HCT116 (cell line): ENCODE results near the gene WDR27. TPM values are rescaled to one million over a fixed set of nuclear protein-coding genes. Genes with fewer than 3 reads are reported as not detected.

ENCODE experiments used
- ATAC-seq: fragments of 200-7000 bp; cut with Tn5 transposase; 2 replicates; pipeline ENCODE4 v1.9.1; 2020; ENCODE audit warnings: mild to moderate bottlenecking, moderate library complexity
- BruUV-seq: library from RNA; stranded (reverse); fragments of 400-500 nt; replicated peaks from 2 replicates; lab custom pipeline; 2021; lab: Mats Ljungman, UMichigan
- CTCF ChIA-PET: fragments of 300-600 bp; sonication (Branson Sonifier 250); formaldehyde crosslinking; loops from one replicate; lab custom pipeline; 2021; ENCODE audit warnings: antibody characterized with exemption; lab: Charles Lee
- POLR2A ChIA-PET: fragments of 300-600, 350-600 bp; sonication (Branson Sonifier 250); formaldehyde crosslinking; loops from one replicate; lab custom pipeline; 2021; ENCODE audit warnings: antibody characterized with exemption; lab: Charles Lee
- RAD21 ChIA-PET, 2 experiments: fragments of 300-600 bp; sonication (Branson Sonifier 250); formaldehyde crosslinking; loops; one replicate each; lab custom pipeline; 2023; ENCODE audit warnings: low total read pairs in 2 of 2; ENCODE audit not compliant: uncharacterized antibody in 2 of 2, unreplicated experiment in 2 of 2, low non-redundant PET in 1 of 2; lab: Charles Lee
- DNase-seq: peaks from one replicate; pipeline ENCODE4 v3.0.0-alpha.2; 2010; ENCODE audit warnings: low read depth, low spot score
- H2AFZ ChIP-seq: fragments of 200-600 bp; shearing (Covaris generic), sonication (generic); 2 replicates; pipeline ENCODE4 v1.6.1; 2017; ENCODE audit warnings: low read depth, mixed run types, mixed read lengths, antibody characterized with exemption, low read length; ENCODE audit not compliant: poor library complexity, severe bottlenecking
- H3K27ac ChIP-seq: 2 replicates; pipeline ENCODE4 v1.5.1; 2012; ENCODE audit warnings: low read depth, low read length
- H3K27me3 ChIP-seq: fragments of 200-600 bp; sonication (generic); 2 replicates; pipeline ENCODE4 v1.6.1; 2016; ENCODE audit warnings: mixed run types, low read length, mixed read lengths; ENCODE audit not compliant: insufficient read depth
- H3K36me3 ChIP-seq, 2 experiments: fragments of 200-500 bp in 1 of 2; fragments of 200-600 bp in 1 of 2; sonication (Bioruptor generic) in 1 of 2; sonication (generic) in 1 of 2; 2 replicates each; pipeline versions ENCODE4 v1.5.1 to v1.6.1; 2014 to 2016; ENCODE audit warnings: low read length in 2 of 2, inconsistent platforms in 1 of 2, mixed read lengths in 1 of 2, mixed run types in 1 of 2; ENCODE audit not compliant: insufficient read depth in 2 of 2, control insufficient read depth in 1 of 2
- H3K4me1 ChIP-seq, 2 experiments: fragments of 200-600 bp in 1 of 2; sonication (generic) in 1 of 2; 2 replicates each; pipeline versions ENCODE4 v1.5.1 to v1.6.1; 2012 to 2017; ENCODE audit warnings: low read length in 2 of 2, inconsistent platforms in 1 of 2, mild to moderate bottlenecking in 1 of 2, mixed read lengths in 1 of 2, mixed run types in 1 of 2, moderate library complexity in 1 of 2; ENCODE audit not compliant: insufficient read depth in 2 of 2, control insufficient read depth in 1 of 2
- H3K4me2 ChIP-seq: fragments of 200-600 bp; sonication (generic); 2 replicates; pipeline ENCODE4 v1.6.1; 2017; ENCODE audit warnings: mixed run types, low read length, mixed read lengths
- H3K4me3 ChIP-seq, 2 experiments: fragments of 200-600 bp in 1 of 2; sonication (generic) in 1 of 2; replicated peaks in 1 of 2; 2 replicates each; pipeline ENCODE4 v1.5.1; 2011 to 2016; ENCODE audit warnings: low read length in 2 of 2, control low read depth in 1 of 2, low read depth in 1 of 2, mild to moderate bottlenecking in 1 of 2, mixed read lengths in 1 of 2, mixed run types in 1 of 2
- H3K79me2 ChIP-seq: fragments of 200-600 bp; sonication (generic); 2 replicates; pipeline ENCODE4 v1.6.1; 2017; ENCODE audit warnings: mild to moderate bottlenecking, mixed run types, low read length, moderate library complexity, mixed read lengths; ENCODE audit not compliant: insufficient read depth
- H3K9ac ChIP-seq: fragments of 200-600 bp; sonication (generic); 2 replicates; pipeline ENCODE4 v1.6.1; 2016; ENCODE audit warnings: low read length, mixed read lengths
- H3K9me2 ChIP-seq: fragments of 200-600 bp; sonication (generic), shearing (Covaris generic); 2 replicates; pipeline ENCODE4 v1.6.1; 2017; ENCODE audit warnings: mixed run types, mild to moderate bottlenecking, moderate library complexity; ENCODE audit not compliant: insufficient read depth
- H3K9me3 ChIP-seq, 2 experiments: fragments of 200-500 bp in 1 of 2; fragments of 200-600 bp in 1 of 2; sonication (Bioruptor generic) in 1 of 2; sonication (generic) in 1 of 2; 2 replicates each; pipeline ENCODE4 v1.6.1; 2014 to 2017; ENCODE audit warnings: low read length in 2 of 2, mixed read lengths in 2 of 2, inconsistent platforms in 1 of 2, low read depth in 1 of 2, mild to moderate bottlenecking in 1 of 2, mixed run types in 1 of 2, moderate library complexity in 1 of 2; ENCODE audit not compliant: control insufficient read depth in 1 of 2, insufficient read depth in 1 of 2
- H4K20me1 ChIP-seq: fragments of 200-600 bp; sonication (generic), shearing (Covaris generic); 2 replicates; pipeline ENCODE4 v1.6.1; 2017; ENCODE audit warnings: mixed run types, mild to moderate bottlenecking, moderate library complexity; ENCODE audit not compliant: insufficient read depth
- ATF3 ChIP-seq: IDR thresholded peaks from 2 replicates; pipeline ENCODE4 v1.6.1; 2012
- CBX3 ChIP-seq: IDR thresholded peaks from 2 replicates; pipeline ENCODE4 v1.6.1; 2012; ENCODE audit warnings: low read depth
- CEBPB ChIP-seq: IDR thresholded peaks from 2 replicates; pipeline ENCODE4 v1.6.1; 2012; ENCODE audit warnings: low read depth
- CTCF ChIP-seq, 3 experiments: fragments of 200-600 bp in 1 of 3; sonication (generic) in 1 of 3; IDR thresholded peaks in 2 of 3; conservative IDR thresholded peaks in 1 of 3; 2 replicates each; pipeline ENCODE4 v1.5.1; 2012 to 2017; ENCODE audit warnings: low read depth in 2 of 3, low read length in 2 of 3, antibody characterized with exemption in 1 of 3, borderline replicate concordance in 1 of 3, control low read depth in 1 of 3, mild to moderate bottlenecking in 1 of 3, mixed read lengths in 1 of 3, mixed run types in 1 of 3, moderate library complexity in 1 of 3; ENCODE audit not compliant: insufficient read depth in 1 of 3
- EGR1 ChIP-seq: IDR thresholded peaks from 2 replicates; pipeline ENCODE4 v1.6.1; 2012; ENCODE audit warnings: low read depth
- ELF1 ChIP-seq: IDR thresholded peaks from 2 replicates; pipeline ENCODE4 v1.6.1; 2012; ENCODE audit warnings: low read depth, borderline replicate concordance
- EZH2 ChIP-seq: fragments of 200-600 bp; sonication (generic); IDR thresholded peaks from 2 replicates; pipeline ENCODE4 v1.6.1; 2017; ENCODE audit warnings: antibody characterized with exemption, mixed run types
- EZH2phosphoT487 ChIP-seq: fragments of 200-600 bp; IDR thresholded peaks from 2 replicates; pipeline ENCODE4 v1.6.1; 2018; ENCODE audit warnings: antibody characterized with exemption, borderline replicate concordance
- FOSL1 ChIP-seq: IDR thresholded peaks from 2 replicates; pipeline ENCODE4 v1.6.1; 2012; ENCODE audit warnings: low read depth
- JUND ChIP-seq: IDR thresholded peaks from 2 replicates; pipeline ENCODE4 v1.6.1; 2012
- POLR2A ChIP-seq: IDR thresholded peaks from 2 replicates; pipeline ENCODE4 v1.7.0; 2011; ENCODE audit warnings: borderline replicate concordance; ENCODE audit not compliant: insufficient read depth, insufficient read length; ENCODE audit errors: extremely low read depth
- POLR2AphosphoS5 ChIP-seq: IDR thresholded peaks from 2 replicates; pipeline ENCODE4 v1.6.1; 2011; ENCODE audit warnings: mild to moderate bottlenecking, low read depth, low read length, moderate library complexity
- SP1 ChIP-seq: IDR thresholded peaks from 2 replicates; pipeline ENCODE4 v1.6.1; 2012; ENCODE audit warnings: low read depth
- YY1 ChIP-seq: IDR thresholded peaks from 2 replicates; pipeline ENCODE4 v1.6.1; 2011; ENCODE audit warnings: low read length, low read depth, moderate library complexity, mild to moderate bottlenecking; ENCODE audit not compliant: insufficient replicate concordance; ENCODE audit errors: extremely low read depth
- ZFX ChIP-seq: fragments of 450-650 bp; IDR thresholded peaks from 2 replicates; pipeline ENCODE4 v1.6.1; 2017
- ZNF274 ChIP-seq: fragments of 200-500 bp; sonication (Bioruptor generic); IDR thresholded peaks from 2 replicates; pipeline ENCODE4 v1.6.1; 2014; ENCODE audit warnings: mild to moderate bottlenecking, low read depth, low read length, inconsistent platforms
- intact Hi-C: fragments of 100-400 bp; cut with micrococcal nuclease; formaldehyde crosslinking; loops from 2 replicates; pipeline ENCODE4 v1.10.0; 2022
- total RNA-seq: library from RNA; stranded (reverse); gene quantifications from one replicate; pipeline ENCODE4 v1.2.1, GENCODE V29; 2021; ENCODE audit not compliant: unreplicated experiment

WDR27 gene
- total RNA-seq, 1 experiment from 2014 or later = 60.6 TPM

- Histone ChIP-seq H3K27ac (no peak overlapping the region), H3K9me2 (no peaks in the 10 kb centered on the region), H3K27me3 (no peaks in the 10 kb centered on the region), H3K36me3 (peaks cover 17 to 20% of the 10 kb centered on the region in 2 experiments; a peak in 3 of 4 replicates), H3K4me3 (no peak overlapping the region), H3K9me3 (no peaks in the 10 kb centered on the region), H3K4me1 (no peaks in the 10 kb centered on the region), H3K79me2 (no peaks in the 10 kb centered on the region), H3K9ac (no peak overlapping the region), H4K20me1 (no peaks in the 10 kb centered on the region), H3K4me2 (no peak overlapping the region), H2AFZ (no peak overlapping the region)
- intact Hi-C loops = no loop called here
- BruUV-seq = no TSS peak
- TF ChIP-seq POLR2AphosphoS5 = no peak
- no peak for TF ChIP-seq YY1
- no peak for TF ChIP-seq CTCF (IDR thresholded peaks at IDR 0.05 in 2 of 3, conservative IDR thresholded peaks at IDR 0.05 in 1 of 3; ENCODE audit: borderline replicate concordance in 1 of 3, insufficient read depth in 1 of 3, low read depth in 2 of 3, low read length in 2 of 3)
- TF ChIP-seq SP1 = no peak
- TF ChIP-seq FOSL1 = no peak
- no peak for TF ChIP-seq CBX3
- no peak for TF ChIP-seq CEBPB
- no peak for TF ChIP-seq JUND
- TF ChIP-seq ATF3 = no peak
- no peak for TF ChIP-seq EZH2phosphoT487
- no peak for TF ChIP-seq ZNF274
- TF ChIP-seq EGR1 = no peak
- TF ChIP-seq POLR2A = no peak
- TF ChIP-seq EZH2 = no peak
- TF ChIP-seq ELF1 = no peak
- TF ChIP-seq ZFX = no peak
- ChIA-PET CTCF (no interaction called here), RAD21 (no interaction called here), POLR2A (no interaction called here)
- ATAC-seq (no peak), DNase-seq (no peak)
Measured at GRCh38 chr6:169665289-169665688, 36.5 kb downstream of the WDR27 start.
